Activated CD8-positive, alpha-beta memory T cell treated with anti-CD3 and anti-CD28 coated beads, Interleukin-2, amount 50 U/mL, for 24 hours (primary cell): Measurements from ENCODE around the gene RTP5.

Experiments
- DNase-seq: peaks from one replicate; pipeline ENCODE4 v3.0.0-alpha.2; 2020; ENCODE audit errors: extremely low read depth

The RTP5 gene

GRCh38 chr2:241843321-241844065 is 26.0 kb upstream of the RTP5 start:
- DNase-seq = no peak

- peak; percentile 62 for DNase-seq
Measured at GRCh38 chr2:241844066-241844728, 25.3 kb upstream of the RTP5 start.

GRCh38 chr2:241844831-241845578 is 24.5 kb upstream of the RTP5 start:
- no peak for DNase-seq

- no peak for DNase-seq
Measured at GRCh38 chr2:241846406-241846805, 23.1 kb upstream of the RTP5 start.

- DNase-seq = no peak
Measured at GRCh38 chr2:241848761-241849615, 20.5 kb upstream of the RTP5 start.

- DNase-seq = no peak
Measured at GRCh38 chr2:241849616-241850543, 19.6 kb upstream of the RTP5 start.

- DNase-seq = no peak
Measured at GRCh38 chr2:241850544-241851324, 18.8 kb upstream of the RTP5 start.

GRCh38 chr2:241851325-241852115 is 18.0 kb upstream of the RTP5 start:
- DNase-seq = no peak

GRCh38 chr2:241852116-241852980 is 17.2 kb upstream of the RTP5 start:
- no peak for DNase-seq

GRCh38 chr2:241852981-241853631 is 16.4 kb upstream of the RTP5 start:
- no peak for DNase-seq

GRCh38 chr2:241853651-241854341 is 15.7 kb upstream of the RTP5 start:
- DNase-seq = no peak

GRCh38 chr2:241854342-241855244 is 14.9 kb upstream of the RTP5 start:
- DNase-seq = no peak

GRCh38 chr2:241855245-241855887 is 14.2 kb upstream of the RTP5 start:
- DNase-seq = no peak

GRCh38 chr2:241855888-241856422 is 13.6 kb upstream of the RTP5 start:
- no peak for DNase-seq

GRCh38 chr2:241857041-241857541 is 12.4 kb upstream of the RTP5 start:
- DNase-seq = no peak
